Measurements from ENCODE around the gene HSPG2.

GRCh38 chr1:21939650-21940374, 2.7 kb upstream of the HSPG2 start:
- TF ChIP-seq POLR2AphosphoS5 (IDR thresholded peaks at IDR 0.05; ENCODE audit: low read depth, low read length) (no peak), TAF1 (IDR thresholded peaks at IDR 0.05; ENCODE audit: borderline replicate concordance, low read depth, low read length) (no peak)
